ENCODE measurements around the gene CENPVL3. TPM values are rescaled to one million over a fixed set of nuclear protein-coding genes. Genes with fewer than 3 reads are reported as not detected.

CENPVL3 gene
- total and polyA plus RNA-seq, 9 donors = 0.06 to 0.25 (median 0.16) TPM

DNA sequence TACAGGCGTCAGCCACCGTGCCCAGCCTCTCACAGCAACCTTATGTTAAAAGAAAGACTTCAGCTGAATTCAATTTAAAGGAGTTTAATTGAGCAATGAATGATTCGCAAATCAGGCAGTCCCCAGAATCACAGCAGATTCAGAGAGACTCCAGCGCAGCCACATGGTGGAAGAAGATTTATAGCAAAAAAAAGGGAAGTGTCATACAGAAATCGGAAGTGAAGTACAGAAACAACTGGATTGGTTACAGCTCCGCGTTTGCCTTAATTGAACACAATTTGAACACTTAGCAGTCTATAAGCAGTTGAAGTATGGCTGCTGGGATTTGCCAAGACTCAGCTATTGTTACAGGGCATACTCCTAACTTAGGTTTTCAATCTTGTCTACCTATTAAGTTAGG, 19.8 kb downstream of the CENPVL3 start:
- H3K27me3 ChIP-seq (ENCODE audit: control insufficient read depth, insufficient read depth, low read length) = peaks cover 2% of the 10 kb centered on the region
- no peak overlapping the region for H3K4me3 ChIP-seq (ENCODE audit: low read length)
- H3K27ac ChIP-seq (ENCODE audit: low read length) = no peak overlapping the region
- DNase-seq = no peak
- no peaks in the 10 kb centered on the region for H3K36me3 ChIP-seq (ENCODE audit: control insufficient read depth, insufficient read depth, low read length)
- 63% methylated on average over 3 of the region's 7 CpGs for WGBS (ENCODE audit: insufficient coverage)
- H3K4me1 ChIP-seq (ENCODE audit: control insufficient read depth, insufficient read depth, low read length) = no peaks in the 10 kb centered on the region
- H3K9me3 ChIP-seq (replicated peaks; ENCODE audit: control insufficient read depth, low read depth, low read length) = no peaks in the 10 kb centered on the region

- H3K9me3 ChIP-seq (replicated peaks; ENCODE audit: control insufficient read depth, low read depth, low read length) = no peaks in the 10 kb centered on the region
- DNase-seq = no peak
- H3K36me3 ChIP-seq (ENCODE audit: control insufficient read depth, insufficient read depth, low read length) = no peaks in the 10 kb centered on the region
- no peaks in the 10 kb centered on the region for H3K4me1 ChIP-seq (ENCODE audit: control insufficient read depth, insufficient read depth, low read length)
- no peak overlapping the region for H3K4me3 ChIP-seq (ENCODE audit: low read length)
- WGBS (ENCODE audit: insufficient coverage) = no CpG with 5 or more reads among the region's 2 CpGs
- no peak overlapping the region for H3K27ac ChIP-seq (ENCODE audit: low read length)
- peaks cover 7% of the 10 kb centered on the region for H3K27me3 ChIP-seq (ENCODE audit: control insufficient read depth, insufficient read depth, low read length)
These were observed 46.8 kb downstream of the CENPVL3 start for GRCh38 chrX:51571874-51572273.

DNA sequence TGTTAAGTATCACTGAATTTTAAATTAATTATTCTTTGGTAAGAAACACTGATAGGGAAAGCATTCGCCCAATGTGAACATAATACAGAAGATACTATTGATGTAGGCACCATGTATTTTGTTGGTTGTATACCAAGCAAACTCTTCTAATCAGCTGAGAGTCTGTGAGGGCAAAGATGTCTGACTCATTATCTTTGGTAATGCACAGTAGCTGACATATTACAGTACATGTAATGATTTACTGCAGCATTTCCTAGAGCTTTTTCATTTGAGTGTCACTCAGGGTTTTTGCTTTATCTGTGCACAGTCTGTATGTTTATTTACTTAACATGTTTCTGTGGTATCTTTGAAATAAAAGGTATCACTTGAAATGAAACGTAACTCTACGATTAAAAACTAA, 49.2 kb downstream of the CENPVL3 start:
- Histone ChIP-seq H3K27ac (ENCODE audit: low read length) (no peak overlapping the region), H3K4me1 (ENCODE audit: control insufficient read depth, insufficient read depth, low read length) (no peaks in the 10 kb centered on the region), H3K36me3 (ENCODE audit: control insufficient read depth, insufficient read depth, low read length) (no peaks in the 10 kb centered on the region), H3K27me3 (ENCODE audit: control insufficient read depth, insufficient read depth, low read length) (peaks cover 9% of the 10 kb centered on the region), H3K4me3 (ENCODE audit: low read length) (no peak overlapping the region), H3K9me3 (replicated peaks; ENCODE audit: control insufficient read depth, low read depth, low read length) (no peaks in the 10 kb centered on the region)
- no peak for DNase-seq
- no CpG with 5 or more reads among the region's 3 CpGs for WGBS (ENCODE audit: insufficient coverage)

DNA sequence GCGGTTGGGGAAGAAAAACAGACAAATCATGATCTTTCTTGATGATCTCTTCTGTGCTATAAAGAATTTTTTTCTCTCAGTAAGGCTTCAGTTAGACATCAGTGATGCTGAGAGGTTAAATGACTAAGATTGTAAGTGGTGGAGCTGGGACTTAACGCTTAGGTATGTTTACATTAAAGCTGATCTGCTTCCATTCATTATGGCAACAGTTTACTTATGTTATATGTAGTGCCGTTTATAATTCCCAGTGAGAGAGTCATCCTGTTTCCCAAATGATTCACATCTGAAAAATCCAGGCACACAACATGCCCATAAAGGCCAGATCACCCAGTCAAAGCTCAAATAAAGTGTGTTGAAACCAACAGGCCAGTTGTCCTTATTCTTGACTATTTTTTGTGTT, 50.1 kb downstream of the CENPVL3 start:
- Histone ChIP-seq H3K27me3 (ENCODE audit: control insufficient read depth, insufficient read depth, low read length) (peaks cover 9% of the 10 kb centered on the region), H3K9me3 (replicated peaks; ENCODE audit: control insufficient read depth, low read depth, low read length) (peaks cover 1% of the 10 kb centered on the region), H3K4me3 (ENCODE audit: low read length) (no peak overlapping the region), H3K36me3 (ENCODE audit: control insufficient read depth, insufficient read depth, low read length) (no peaks in the 10 kb centered on the region), H3K27ac (ENCODE audit: low read length) (no peak overlapping the region), H3K4me1 (ENCODE audit: control insufficient read depth, insufficient read depth, low read length) (no peaks in the 10 kb centered on the region)
- DNase-seq = no peak
- WGBS (ENCODE audit: insufficient coverage) = no CpG with 5 or more reads among the region's 3 CpGs

Other genes with a start within 250 kb of the CENPVL3 start
- gene NUDT11, start 122.3 kb downstream of the CENPVL3 start, total RNA-seq = 4.7 TPM
- 10 to 100 TPM in 1 of 8 donors, 1 to 10 TPM in 7; 3.9 to 10.0 (median 6.1) TPM for gene NUDT11, start 122.3 kb downstream of the CENPVL3 start, polyA plus RNA-seq (ENCODE audit: insufficient read depth in 1 of 8, insufficient read length in 8 of 8, low replicate concordance in 1 of 8)
- gene CENPVL2, start 63.9 kb upstream of the CENPVL3 start, total RNA-seq = not detected
- under 1 TPM in 1 of 8 donors, not detected in 7; 0.17 TPM for gene CENPVL2, start 63.9 kb upstream of the CENPVL3 start, polyA plus RNA-seq (ENCODE audit: insufficient read depth in 1 of 8, insufficient read length in 8 of 8, low replicate concordance in 1 of 8)
- gene CENPVL1, start 91.6 kb upstream of the CENPVL3 start, total RNA-seq = not detected
- under 1 TPM in 1 of 8 donors, not detected in 7; 0.17 TPM for gene CENPVL1, start 91.6 kb upstream of the CENPVL3 start, polyA plus RNA-seq (ENCODE audit: insufficient read depth in 1 of 8, insufficient read length in 8 of 8, low replicate concordance in 1 of 8)
- gene GSPT2, start 124.5 kb upstream of the CENPVL3 start, total RNA-seq = 5.7 TPM
- gene GSPT2, start 124.5 kb upstream of the CENPVL3 start, polyA plus RNA-seq (ENCODE audit: insufficient read depth in 1 of 8, insufficient read length in 8 of 8, low replicate concordance in 1 of 8) = 10 to 100 TPM in 3 of 8 donors, 1 to 10 TPM in 5; 7.7 to 11.8 (median 9.3) TPM

Data from muscle of leg (tissue), 11 donors.